Smooth muscle cell of the brain vasculature (primary cell): ENCODE results near the gene LRIG2.

Experiments used
- DNase-seq: peaks from one replicate; pipeline ENCODE4 v3.0.0-alpha.2; 2012; ENCODE audit warnings: low read depth, low spot score

The LRIG2 gene

GRCh38 chr1:113168946-113169345 lies 95.9 kb downstream of the LRIG2 start:
- no peak for DNase-seq

GRCh38 chr1:113169591-113169990 lies 96.6 kb downstream of the LRIG2 start:
- DNase-seq = no peak

GRCh38 chr1:113170519-113170918 lies 97.5 kb downstream of the LRIG2 start:
- DNase-seq = no peak

GRCh38 chr1:113178106-113178505 lies 105.1 kb downstream of the LRIG2 start:
- no peak for DNase-seq

- no peak for DNase-seq
Observed at GRCh38 chr1:113178522-113178921, 105.5 kb downstream of the LRIG2 start.
